NOMO-1 treated with DMSO at 0.1 percent for 48 hours (cell line): ENCODE results near the gene MYLK4.

ENCODE experiments used
- DNase-seq: peaks from one replicate; lab custom pipeline; 2025; ENCODE audit not compliant: unreplicated experiment; lab: John Stamatoyannopoulos, UW

MYLK4 gene

GRCh38 chr6:2756687-2757224 lies 6.0 kb upstream of the MYLK4 start:
- no peak for DNase-seq

DNA sequence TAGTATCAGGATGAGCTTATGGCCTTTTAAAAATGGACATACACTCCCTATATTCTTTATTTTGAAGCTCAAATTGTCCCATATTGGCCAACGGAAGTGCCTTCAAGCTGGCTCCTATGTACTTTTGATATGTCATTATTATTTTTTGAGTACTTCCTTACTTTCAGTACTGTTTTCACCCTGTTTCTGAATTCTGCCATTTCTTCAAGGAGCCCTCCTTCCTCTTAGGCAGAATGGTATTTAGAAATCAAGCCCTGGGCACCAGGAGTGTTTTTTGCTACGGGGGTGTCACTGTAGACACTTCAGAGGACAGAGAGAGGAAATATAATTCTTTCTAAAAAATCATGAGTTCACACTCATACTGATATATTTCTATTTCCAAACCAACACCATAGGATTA lies 5.5 kb upstream of the MYLK4 start:
- DNase-seq: peak; percentile 39

DNA sequence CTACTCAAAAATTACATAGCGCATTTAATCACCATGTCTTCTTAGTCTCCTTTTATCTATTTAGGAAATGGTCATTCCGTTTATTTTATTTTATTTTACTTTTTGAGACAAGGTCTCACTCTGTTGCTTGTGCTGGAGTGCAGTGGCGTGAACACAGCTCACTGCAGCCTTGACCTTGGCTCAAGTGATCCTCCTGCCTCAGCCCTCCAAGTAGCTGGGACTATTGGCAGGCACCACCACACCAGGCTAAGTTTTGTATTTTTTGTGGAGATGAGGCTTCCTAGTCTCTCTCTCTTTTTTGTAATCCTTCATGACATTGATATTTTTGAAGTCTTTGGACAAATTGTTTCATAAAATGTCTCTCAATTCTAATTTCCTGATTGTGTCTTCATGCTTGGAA lies 4.7 kb upstream of the MYLK4 start:
- no peak for DNase-seq

DNA sequence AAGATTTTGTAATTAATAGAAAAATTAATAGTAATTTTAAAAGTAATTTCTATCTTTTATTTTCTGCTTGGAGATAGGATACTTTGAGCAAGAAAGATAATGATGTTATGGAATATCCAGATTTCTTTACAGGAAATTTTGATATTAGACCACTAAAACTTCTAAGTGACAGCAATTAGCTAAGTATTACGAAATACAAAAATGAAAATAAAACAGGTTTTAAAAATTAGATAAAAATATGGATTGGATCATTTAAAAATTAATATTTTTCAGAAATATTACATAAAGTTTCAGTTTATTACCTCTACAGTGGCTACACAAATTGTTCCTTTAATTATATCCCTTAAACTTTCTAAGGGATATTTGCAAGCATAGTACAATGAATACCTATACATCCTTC lies 4.2 kb upstream of the MYLK4 start:
- no peak for DNase-seq

- DNase-seq: no peak
Observed at GRCh38 chr6:2754393-2754792, 3.7 kb upstream of the MYLK4 start.

DNA sequence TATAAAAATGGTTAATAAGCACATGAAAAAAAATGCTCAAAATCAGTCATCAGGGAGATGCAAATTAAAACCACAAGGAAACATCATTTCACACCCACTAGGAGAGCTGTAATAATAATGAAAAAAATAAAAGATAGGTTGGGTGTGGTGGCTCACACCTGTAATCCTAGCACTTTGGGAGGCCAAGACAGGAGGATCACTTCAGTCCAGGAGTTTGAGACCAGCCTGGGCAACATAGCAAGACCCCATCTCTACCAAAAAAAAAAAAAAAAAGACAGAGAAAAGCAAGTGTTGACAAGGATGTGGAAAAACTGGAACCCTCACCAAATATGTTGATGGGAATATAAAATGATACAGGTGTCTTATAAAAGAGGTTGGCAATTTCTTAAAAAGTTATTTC lies 3.0 kb upstream of the MYLK4 start:
- DNase-seq: no peak

GRCh38 chr6:2753110-2753489 lies 2.4 kb upstream of the MYLK4 start:
- no peak for DNase-seq

DNA sequence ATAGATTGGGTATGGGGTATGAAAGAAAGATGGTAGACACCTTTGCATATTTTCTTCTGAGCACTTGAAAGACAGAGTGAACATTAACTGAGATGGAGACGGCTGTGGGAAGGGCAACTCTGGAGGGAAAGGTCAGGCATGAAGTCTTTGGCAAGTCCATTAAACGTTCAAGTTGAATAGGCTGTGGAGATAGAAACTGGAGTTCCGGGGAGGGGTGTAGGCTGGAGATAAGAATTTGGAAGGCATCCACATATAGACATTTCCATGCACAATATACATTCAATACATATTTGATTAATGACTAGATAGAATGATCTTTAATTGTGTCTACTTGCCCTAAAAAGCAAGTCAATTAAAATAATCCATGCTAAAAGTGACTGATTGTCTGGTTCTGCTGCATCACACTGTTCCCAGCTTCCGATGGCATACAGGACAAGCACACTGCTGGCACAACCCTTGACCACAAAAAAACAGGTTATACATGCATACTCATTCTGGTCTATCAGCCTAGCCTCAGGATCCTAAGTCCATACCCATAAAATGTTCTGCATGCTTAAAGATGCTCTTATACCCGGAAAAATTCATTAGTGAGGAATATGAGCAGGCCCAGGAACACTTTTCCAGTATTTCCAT lies 1.9 kb upstream of the MYLK4 start:
- DNase-seq: no peak

GRCh38 chr6:2751871-2752270 lies 1.1 kb upstream of the MYLK4 start:
- no peak for DNase-seq

- peak; percentile 73 for DNase-seq
Observed at GRCh38 chr6:2749969-2750600, 637 bp downstream of the MYLK4 start.

DNA sequence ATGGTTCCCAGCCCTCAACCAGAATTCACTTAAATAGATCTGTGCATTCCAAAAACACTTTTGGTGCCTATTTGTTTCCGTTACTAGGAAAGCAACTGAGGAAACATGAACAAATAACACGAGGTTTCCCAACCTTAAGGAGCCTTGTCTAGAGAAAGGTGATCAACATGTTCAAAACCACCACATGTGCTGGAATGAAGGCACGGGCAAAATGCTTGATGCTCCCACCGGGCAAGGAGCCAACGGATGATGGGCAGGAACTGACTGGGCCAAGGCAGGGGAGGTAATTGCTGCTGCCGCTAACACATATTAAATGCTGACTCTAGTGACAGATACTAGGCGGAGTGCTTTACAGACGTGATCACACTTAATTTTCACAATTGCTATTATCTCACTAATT lies 2.5 kb downstream of the MYLK4 start:
- DNase-seq: no peak

DNA sequence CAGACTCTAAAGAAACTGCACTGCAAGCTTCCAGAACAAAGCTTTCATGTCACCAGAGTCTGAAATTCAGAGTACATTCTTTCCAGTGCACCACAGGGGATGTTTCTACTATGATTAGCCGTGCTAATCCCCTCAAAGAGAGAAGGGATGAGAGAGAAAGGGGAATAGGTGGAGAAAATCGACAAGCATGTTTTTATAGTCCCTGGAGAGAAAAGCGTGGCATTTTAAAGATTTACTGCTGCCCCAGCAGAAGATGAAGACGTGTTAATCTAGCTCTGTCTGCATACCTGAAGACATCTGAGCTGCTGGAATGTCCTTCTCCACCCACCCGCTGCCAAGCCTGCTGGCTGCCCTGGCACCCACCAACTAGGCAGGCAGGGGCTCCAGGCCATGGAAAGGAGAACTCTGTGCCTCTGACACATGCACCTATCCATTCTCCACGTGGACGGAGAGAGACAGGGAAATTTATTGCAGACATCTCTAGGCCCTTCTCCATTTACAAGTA lies 4.1 kb downstream of the MYLK4 start:
- no peak for DNase-seq

GRCh38 chr6:2745246-2745645 lies 5.5 kb downstream of the MYLK4 start:
- DNase-seq: peak; percentile 61

DNA sequence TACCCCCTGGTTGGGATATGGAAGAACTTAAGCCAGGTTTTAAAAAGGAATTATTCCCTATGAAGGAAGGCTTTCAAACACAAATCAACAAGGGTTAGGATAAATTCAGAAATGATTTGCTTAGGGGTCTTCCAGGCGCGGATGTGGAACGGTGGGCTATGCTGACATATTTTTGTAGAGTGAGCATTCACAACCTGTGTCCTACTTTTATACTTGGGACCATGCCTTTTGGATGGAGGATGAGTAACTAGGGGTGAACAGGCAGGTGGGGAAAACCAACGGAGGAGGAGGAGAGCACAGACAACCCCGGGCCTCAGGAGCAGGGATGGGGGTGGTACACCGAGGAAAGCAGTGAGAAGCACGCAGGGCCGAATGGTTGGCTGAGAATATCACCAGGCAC lies 5.9 kb downstream of the MYLK4 start:
- DNase-seq: no peak

DNA sequence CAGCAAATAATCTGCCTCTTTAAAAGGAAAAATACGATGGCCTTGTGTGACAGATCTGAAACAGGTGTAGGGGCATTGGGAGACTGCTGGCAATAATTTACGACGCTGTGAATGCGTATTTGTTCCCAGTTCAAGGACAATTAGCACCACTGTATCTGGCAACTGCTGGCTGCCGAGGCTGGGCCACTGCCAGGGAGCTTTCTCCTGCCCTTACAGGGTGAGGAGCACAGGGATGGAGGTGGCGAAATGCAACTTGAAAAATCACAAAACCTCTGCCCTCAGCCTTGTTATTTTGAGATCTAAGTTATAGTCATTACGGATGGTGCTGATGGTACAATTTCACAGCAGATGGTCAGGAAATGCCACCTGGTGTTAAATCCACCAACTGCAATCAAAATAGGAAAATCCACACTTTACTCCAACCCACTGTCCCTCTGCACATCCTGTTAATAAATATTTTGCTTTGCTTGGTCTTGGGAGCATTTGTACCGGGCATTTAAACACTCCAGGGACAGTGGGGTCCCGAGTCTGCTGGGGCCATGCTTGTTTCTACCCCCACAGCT lies 6.4 kb downstream of the MYLK4 start:
- DNase-seq: no peak

- no peak for DNase-seq
Observed at GRCh38 chr6:2743280-2744208, 7.2 kb downstream of the MYLK4 start.

- no peak for DNase-seq
Observed at GRCh38 chr6:2741756-2742155, 9.0 kb downstream of the MYLK4 start.

- peak; percentile 10 for DNase-seq
Observed at GRCh38 chr6:2740581-2740980, 10.1 kb downstream of the MYLK4 start.

DNA sequence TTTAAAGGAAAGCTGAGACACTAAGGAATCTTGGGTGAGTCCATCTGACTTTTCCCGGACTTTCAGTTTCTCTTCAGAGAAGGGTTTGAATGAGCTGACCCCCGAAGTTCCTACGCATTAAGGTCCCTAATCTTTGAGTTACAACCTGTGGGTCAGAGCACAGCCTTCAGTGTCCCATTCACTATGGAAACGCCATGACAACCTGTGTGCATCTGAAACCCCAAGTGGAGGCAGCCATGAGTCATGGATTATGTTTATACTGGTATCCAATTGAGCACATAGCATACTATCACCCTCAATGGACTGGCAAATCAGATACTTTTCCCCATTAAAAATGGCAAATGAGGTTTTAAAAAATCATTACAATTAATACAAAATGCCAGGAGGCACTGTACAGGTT lies 11.4 kb downstream of the MYLK4 start:
- no peak for DNase-seq

- DNase-seq: peak; percentile 63
Observed at GRCh38 chr6:2738373-2738979, 12.2 kb downstream of the MYLK4 start.

DNA sequence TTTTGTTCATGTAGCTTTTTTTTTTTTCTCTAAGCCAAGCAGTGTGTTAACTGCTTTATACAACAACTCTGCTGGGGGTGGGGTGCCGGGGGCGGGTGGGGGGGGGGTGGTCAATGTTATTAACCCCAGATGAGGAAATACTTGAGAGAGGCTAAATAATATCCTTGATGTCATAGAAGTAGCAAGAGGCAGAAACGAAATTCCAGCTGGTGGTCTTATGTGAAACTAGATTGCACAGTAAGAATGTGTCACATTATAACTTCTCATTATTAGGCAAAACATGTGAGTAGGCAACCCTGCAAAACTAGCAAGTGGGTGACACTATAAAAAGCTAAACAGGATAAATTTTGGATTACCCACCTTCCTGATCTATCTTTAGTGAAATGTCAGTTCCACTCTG lies 12.8 kb downstream of the MYLK4 start:
- no peak for DNase-seq
